ENCODE data around the gene USB1. TPM values are rescaled to one million over a fixed set of nuclear protein-coding genes. Genes with fewer than 3 reads are reported as not detected.

The USB1 gene
- total RNA-seq, 1 donor from 2014 or later: 39.7 TPM

DNA sequence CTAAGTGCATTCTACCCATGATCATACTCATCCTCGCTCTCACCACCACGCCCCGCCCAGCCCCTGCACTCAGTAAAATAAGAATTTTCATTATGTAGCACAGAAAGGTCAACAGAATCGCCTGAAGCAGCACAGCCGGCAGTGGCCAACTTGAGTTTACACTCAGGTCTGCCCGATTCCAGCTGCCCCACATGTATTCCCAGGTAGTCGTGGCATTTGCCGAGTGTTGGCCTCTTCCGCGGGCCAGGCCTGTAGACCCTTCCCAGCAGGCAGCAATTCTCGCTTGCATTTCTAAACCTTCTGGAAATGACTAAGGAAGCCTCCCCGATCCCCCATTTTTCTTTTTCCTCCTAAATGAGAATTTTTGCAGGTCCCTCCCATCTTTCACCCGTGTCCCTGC lies 30.9 kb upstream of the USB1 start:
- Mint-ChIP-seq H3K27me3 (peaks cover 3% of the 10 kb centered on the region), H3K4me3 (no peak overlapping the region), H3K9me3 (no peaks in the 10 kb centered on the region), H3K36me3 (no peaks in the 10 kb centered on the region), H3K4me1 (ENCODE audit: unreplicated experiment) (no peaks in the 10 kb centered on the region), H3K27ac (no peak overlapping the region)
- no peak for DNase-seq (ENCODE audit: extremely low spot score, unreplicated experiment)
- TF ChIP-seq, protein P1, sequence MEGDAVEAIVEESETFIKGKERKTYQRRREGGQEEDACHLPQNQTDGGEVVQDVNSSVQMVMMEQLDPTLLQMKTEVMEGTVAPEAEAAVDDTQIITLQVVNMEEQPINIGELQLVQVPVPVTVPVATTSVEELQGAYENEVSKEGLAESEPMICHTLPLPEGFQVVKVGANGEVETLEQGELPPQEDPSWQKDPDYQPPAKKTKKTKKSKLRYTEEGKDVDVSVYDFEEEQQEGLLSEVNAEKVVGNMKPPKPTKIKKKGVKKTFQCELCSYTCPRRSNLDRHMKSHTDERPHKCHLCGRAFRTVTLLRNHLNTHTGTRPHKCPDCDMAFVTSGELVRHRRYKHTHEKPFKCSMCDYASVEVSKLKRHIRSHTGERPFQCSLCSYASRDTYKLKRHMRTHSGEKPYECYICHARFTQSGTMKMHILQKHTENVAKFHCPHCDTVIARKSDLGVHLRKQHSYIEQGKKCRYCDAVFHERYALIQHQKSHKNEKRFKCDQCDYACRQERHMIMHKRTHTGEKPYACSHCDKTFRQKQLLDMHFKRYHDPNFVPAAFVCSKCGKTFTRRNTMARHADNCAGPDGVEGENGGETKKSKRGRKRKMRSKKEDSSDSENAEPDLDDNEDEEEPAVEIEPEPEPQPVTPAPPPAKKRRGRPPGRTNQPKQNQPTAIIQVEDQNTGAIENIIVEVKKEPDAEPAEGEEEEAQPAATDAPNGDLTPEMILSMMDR (conservative IDR thresholded peaks at IDR 0.05): no peak

DNA sequence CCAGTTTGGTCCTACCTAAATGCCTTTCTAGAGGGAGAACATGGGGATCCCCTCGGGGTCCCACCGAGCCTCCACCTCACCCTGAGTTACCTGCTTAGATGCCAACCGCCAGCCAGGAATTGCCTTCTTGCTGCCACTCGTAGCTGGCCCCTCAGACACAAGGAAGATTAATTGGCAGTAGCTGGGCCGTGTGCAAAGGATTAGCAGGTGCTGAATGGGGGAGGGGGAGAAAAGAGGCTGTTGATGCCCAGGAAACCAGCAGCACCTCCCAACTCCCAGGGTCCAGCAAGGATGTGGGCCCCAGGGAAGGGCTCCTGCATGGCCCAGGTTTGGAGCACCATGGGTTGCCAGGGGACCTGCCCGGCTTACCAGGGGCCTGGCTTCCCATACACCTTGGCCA lies 30.2 kb upstream of the USB1 start, which contains the start of gene CNGB1:
Gene CNGB1 (minus strand): TSS at position 159 of the 400 bp plus-strand sequence. CDS start 3,842 bp downstream, outside the sequence.
- DNase-seq (ENCODE audit: extremely low spot score, unreplicated experiment): no peak
- Mint-ChIP-seq H3K27ac (no peak within 1 kb of the TSS), H3K27me3 (peaks cover 3% of the 10 kb centered on the region), H3K4me1 (ENCODE audit: unreplicated experiment) (no peaks in the 10 kb centered on the region), H3K4me3 (no peak within 1 kb of the TSS), H3K36me3 (no peaks in the 10 kb centered on the region), H3K9me3 (no peaks in the 10 kb centered on the region)
- TF ChIP-seq, protein P1 (conservative IDR thresholded peaks at IDR 0.05): no peak

DNA sequence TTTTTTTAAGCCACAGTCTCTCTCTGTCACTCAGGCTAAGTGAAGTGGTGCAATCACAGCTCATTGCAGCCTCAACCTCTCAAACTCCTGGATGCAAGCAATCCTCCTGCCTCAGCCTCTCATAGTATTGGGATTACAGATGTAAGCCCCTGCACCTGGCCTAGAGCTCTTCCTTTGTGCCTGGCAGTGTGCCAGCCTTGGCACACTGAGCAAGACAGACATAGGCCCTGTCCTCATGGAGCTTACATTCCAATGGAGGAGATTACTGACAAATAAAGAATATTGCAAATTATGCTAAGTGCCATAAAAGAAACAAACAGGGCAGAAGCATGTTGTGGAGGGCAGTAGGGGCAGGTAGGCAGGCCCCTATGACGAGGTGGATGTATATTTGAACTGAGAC lies 29.4 kb upstream of the USB1 start:
- Mint-ChIP-seq H3K27me3 (peaks cover 3% of the 10 kb centered on the region), H3K27ac (no peak overlapping the region), H3K9me3 (no peaks in the 10 kb centered on the region), H3K36me3 (no peaks in the 10 kb centered on the region), H3K4me3 (no peak overlapping the region), H3K4me1 (ENCODE audit: unreplicated experiment) (no peaks in the 10 kb centered on the region)
- DNase-seq (ENCODE audit: extremely low spot score, unreplicated experiment): no peak
- TF ChIP-seq, protein P1 (conservative IDR thresholded peaks at IDR 0.05): no peak

DNA sequence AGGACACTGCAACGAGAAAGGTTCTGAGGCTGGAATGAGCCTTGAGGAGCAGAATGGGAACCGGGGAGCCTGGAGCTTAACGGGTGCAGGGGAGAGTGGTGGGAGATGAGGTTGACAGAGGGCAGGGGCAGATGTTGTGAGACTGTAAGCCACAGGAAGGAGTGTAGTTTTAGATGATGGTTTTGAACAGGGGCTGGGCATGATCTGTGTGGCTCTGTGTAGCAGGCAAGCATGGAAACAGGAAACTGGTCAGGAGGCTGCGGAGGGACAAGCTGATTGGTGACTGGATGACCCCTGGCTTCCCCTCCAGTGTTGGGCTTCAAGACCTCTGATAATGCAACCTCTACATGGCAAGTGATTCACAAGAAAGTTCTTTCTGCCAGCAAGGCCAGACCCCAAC lies 28.9 kb upstream of the USB1 start:
- H3K27ac Mint-ChIP-seq: no peak overlapping the region
- H3K4me3 Mint-ChIP-seq: no peak overlapping the region
- no peak for DNase-seq (ENCODE audit: extremely low spot score, unreplicated experiment)
- H3K36me3 Mint-ChIP-seq: no peaks in the 10 kb centered on the region
- TF ChIP-seq, protein P1 (conservative IDR thresholded peaks at IDR 0.05): no peak
- H3K9me3 Mint-ChIP-seq: no peaks in the 10 kb centered on the region
- H3K4me1 Mint-ChIP-seq (ENCODE audit: unreplicated experiment): no peaks in the 10 kb centered on the region
- H3K27me3 Mint-ChIP-seq: peaks cover 3% of the 10 kb centered on the region

DNA sequence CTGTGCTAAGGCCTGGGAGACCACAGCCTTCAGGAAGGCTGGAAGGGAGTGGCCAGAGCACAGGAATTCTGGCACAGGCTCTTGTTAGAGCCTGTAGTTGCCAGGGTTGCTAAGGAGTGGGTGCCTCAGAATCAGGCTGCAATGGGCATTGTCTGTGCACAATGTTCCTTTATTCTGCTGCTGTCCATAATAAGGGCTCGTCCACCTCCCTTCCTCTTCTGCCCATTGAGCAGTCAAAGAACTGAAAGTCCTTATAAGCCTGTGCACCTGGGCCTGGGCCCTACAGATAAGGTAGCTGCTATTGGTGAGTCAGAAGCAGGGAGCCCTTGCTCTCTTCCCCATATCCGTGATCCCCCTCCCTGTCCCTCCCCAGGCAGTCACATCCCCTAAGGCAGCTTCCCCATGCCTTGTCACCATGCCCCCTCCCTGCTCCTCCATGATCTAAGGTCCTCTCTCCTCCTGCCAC lies 24.8 kb upstream of the USB1 start:
- Mint-ChIP-seq H3K27ac (no peak overlapping the region), H3K9me3 (no peaks in the 10 kb centered on the region), H3K27me3 (peaks cover 3% of the 10 kb centered on the region), H3K4me1 (ENCODE audit: unreplicated experiment) (no peaks in the 10 kb centered on the region), H3K36me3 (no peaks in the 10 kb centered on the region), H3K4me3 (no peak overlapping the region)
- TF ChIP-seq, protein P1 (conservative IDR thresholded peaks at IDR 0.05): no peak
- no peak for DNase-seq (ENCODE audit: extremely low spot score, unreplicated experiment)
